ENCODE data around the gene CALD1. TPM values are rescaled to one million over a fixed set of nuclear protein-coding genes. Genes with fewer than 3 reads are reported as not detected.

The CALD1 gene
- total RNA-seq, 1 experiment from 2014 or later, result 147 TPM

DNA sequence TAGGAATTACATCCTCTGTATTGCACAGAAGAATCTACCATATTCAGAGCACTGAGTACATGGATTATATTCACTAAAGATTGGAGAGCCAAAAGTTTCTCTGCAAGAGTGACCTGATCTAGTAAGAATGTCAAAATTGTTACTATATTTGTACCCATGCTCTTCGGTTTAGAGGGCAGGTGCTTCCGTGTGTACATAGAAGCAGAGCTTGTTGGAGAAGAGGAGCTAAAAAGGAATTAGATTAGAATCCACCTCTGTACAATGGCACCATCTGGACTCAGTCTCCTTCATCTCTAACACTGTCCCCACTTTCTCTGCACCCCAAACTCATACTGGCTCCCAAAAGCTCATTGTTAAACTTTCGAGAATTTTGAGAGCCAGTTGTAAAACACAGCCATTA is 8.3 kb downstream of the CALD1 start (continued):
- TF ChIP-seq, protein P1, sequence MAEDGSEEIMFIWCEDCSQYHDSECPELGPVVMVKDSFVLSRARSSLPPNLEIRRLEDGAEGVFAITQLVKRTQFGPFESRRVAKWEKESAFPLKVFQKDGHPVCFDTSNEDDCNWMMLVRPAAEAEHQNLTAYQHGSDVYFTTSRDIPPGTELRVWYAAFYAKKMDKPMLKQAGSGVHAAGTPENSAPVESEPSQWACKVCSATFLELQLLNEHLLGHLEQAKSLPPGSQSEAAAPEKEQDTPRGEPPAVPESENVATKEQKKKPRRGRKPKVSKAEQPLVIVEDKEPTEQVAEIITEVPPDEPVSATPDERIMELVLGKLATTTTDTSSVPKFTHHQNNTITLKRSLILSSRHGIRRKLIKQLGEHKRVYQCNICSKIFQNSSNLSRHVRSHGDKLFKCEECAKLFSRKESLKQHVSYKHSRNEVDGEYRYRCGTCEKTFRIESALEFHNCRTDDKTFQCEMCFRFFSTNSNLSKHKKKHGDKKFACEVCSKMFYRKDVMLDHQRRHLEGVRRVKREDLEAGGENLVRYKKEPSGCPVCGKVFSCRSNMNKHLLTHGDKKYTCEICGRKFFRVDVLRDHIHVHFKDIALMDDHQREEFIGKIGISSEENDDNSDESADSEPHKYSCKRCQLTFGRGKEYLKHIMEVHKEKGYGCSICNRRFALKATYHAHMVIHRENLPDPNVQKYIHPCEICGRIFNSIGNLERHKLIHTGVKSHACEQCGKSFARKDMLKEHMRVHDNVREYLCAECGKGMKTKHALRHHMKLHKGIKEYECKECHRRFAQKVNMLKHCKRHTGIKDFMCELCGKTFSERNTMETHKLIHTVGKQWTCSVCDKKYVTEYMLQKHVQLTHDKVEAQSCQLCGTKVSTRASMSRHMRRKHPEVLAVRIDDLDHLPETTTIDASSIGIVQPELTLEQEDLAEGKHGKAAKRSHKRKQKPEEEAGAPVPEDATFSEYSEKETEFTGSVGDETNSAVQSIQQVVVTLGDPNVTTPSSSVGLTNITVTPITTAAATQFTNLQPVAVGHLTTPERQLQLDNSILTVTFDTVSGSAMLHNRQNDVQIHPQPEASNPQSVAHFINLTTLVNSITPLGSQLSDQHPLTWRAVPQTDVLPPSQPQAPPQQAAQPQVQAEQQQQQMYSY (CRISPR knock-in tag; IDR thresholded peaks at IDR 0.05), result no peak
- TF ChIP-seq, protein P2, sequence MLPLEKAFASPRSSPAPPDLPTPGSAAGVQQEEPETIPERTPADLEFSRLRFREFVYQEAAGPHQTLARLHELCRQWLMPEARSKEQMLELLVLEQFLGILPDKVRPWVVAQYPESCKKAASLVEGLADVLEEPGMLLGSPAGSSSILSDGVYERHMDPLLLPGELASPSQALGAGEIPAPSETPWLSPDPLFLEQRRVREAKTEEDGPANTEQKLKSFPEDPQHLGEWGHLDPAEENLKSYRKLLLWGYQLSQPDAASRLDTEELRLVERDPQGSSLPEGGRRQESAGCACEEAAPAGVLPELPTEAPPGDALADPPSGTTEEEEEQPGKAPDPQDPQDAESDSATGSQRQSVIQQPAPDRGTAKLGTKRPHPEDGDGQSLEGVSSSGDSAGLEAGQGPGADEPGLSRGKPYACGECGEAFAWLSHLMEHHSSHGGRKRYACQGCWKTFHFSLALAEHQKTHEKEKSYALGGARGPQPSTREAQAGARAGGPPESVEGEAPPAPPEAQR (CRISPR knock-in tag; IDR thresholded peaks at IDR 0.05), result no peak
- no peak for TF ChIP-seq FOXJ3 (CRISPR knock-in tag; IDR thresholded peaks at IDR 0.05; ENCODE audit: borderline replicate concordance)
- TF ChIP-seq, protein P3, sequence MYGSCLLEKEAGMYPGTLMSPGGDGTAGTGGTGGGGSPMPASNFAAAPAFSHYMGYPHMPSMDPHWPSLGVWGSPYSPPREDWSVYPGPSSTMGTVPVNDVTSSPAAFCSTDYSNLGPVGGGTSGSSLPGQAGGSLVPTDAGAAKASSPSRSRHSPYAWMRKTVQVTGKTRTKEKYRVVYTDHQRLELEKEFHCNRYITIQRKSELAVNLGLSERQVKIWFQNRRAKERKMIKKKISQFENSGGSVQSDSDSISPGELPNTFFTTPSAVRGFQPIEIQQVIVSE (CRISPR knock-in tag; IDR thresholded peaks at IDR 0.05; ENCODE audit: borderline replicate concordance), result no peak

DNA sequence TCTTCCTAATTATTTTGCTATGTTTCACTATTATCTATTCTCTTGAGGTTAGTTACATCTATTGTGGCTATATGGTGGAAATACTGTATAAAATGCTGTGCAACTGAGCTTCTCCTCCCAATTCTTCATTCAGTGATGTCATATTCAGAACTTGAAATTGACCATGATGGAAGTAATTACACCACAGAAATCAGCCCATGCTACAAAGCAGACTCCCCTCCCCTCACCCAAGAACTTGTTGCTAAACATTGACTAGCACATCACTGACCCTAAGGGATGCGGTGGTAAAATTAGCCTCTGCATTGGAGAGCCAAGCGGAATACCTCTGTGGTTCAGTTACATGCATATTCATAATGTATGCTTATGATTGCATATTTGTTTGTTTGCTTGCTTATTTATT is 8.8 kb downstream of the CALD1 start:
- Mint-ChIP-seq H3K9me3 (peaks cover 11% of the 10 kb centered on the region), H3K36me3 (peaks cover 12% of the 10 kb centered on the region)

More for the DNA sequence above, 8.8 kb downstream of the CALD1 start:
- H3K27me3 Mint-ChIP-seq (ENCODE audit: low read depth), result no peaks in the 10 kb centered on the region
- ATAC-seq, result no peak
- no peak for TF ChIP-seq SMAD3 (CRISPR knock-in tag; IDR thresholded peaks at IDR 0.05; ENCODE audit: borderline replicate concordance)
- no peak for TF ChIP-seq TP53 (CRISPR knock-in tag; IDR thresholded peaks at IDR 0.05)
- TF ChIP-seq IRF2 (CRISPR knock-in tag; IDR thresholded peaks at IDR 0.05; ENCODE audit: borderline replicate concordance, low read depth), result no peak
- TF ChIP-seq, protein P4, sequence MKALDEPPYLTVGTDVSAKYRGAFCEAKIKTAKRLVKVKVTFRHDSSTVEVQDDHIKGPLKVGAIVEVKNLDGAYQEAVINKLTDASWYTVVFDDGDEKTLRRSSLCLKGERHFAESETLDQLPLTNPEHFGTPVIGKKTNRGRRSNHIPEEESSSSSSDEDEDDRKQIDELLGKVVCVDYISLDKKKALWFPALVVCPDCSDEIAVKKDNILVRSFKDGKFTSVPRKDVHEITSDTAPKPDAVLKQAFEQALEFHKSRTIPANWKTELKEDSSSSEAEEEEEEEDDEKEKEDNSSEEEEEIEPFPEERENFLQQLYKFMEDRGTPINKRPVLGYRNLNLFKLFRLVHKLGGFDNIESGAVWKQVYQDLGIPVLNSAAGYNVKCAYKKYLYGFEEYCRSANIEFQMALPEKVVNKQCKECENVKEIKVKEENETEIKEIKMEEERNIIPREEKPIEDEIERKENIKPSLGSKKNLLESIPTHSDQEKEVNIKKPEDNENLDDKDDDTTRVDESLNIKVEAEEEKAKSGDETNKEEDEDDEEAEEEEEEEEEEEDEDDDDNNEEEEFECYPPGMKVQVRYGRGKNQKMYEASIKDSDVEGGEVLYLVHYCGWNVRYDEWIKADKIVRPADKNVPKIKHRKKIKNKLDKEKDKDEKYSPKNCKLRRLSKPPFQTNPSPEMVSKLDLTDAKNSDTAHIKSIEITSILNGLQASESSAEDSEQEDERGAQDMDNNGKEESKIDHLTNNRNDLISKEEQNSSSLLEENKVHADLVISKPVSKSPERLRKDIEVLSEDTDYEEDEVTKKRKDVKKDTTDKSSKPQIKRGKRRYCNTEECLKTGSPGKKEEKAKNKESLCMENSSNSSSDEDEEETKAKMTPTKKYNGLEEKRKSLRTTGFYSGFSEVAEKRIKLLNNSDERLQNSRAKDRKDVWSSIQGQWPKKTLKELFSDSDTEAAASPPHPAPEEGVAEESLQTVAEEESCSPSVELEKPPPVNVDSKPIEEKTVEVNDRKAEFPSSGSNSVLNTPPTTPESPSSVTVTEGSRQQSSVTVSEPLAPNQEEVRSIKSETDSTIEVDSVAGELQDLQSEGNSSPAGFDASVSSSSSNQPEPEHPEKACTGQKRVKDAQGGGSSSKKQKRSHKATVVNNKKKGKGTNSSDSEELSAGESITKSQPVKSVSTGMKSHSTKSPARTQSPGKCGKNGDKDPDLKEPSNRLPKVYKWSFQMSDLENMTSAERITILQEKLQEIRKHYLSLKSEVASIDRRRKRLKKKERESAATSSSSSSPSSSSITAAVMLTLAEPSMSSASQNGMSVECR (CRISPR knock-in tag; IDR thresholded peaks at IDR 0.05; ENCODE audit: borderline replicate concordance), result no peak
- TF ChIP-seq ZNF317 (CRISPR knock-in tag; IDR thresholded peaks at IDR 0.05; ENCODE audit: borderline replicate concordance, low read depth), result no peak
- no peak for TF ChIP-seq RORB (CRISPR knock-in tag; IDR thresholded peaks at IDR 0.05)
- no peak for TF ChIP-seq ZNF263 (CRISPR knock-in tag; IDR thresholded peaks at IDR 0.05; ENCODE audit: low read depth)
- TF ChIP-seq, protein P5, sequence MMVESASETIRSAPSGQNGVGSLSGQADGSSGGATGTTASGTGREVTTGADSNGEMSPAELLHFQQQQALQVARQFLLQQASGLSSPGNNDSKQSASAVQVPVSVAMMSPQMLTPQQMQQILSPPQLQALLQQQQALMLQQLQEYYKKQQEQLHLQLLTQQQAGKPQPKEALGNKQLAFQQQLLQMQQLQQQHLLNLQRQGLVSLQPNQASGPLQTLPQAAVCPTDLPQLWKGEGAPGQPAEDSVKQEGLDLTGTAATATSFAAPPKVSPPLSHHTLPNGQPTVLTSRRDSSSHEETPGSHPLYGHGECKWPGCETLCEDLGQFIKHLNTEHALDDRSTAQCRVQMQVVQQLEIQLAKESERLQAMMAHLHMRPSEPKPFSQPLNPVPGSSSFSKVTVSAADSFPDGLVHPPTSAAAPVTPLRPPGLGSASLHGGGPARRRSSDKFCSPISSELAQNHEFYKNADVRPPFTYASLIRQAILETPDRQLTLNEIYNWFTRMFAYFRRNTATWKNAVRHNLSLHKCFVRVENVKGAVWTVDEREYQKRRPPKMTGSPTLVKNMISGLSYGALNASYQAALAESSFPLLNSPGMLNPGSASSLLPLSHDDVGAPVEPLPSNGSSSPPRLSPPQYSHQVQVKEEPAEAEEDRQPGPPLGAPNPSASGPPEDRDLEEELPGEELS (CRISPR knock-in tag; IDR thresholded peaks at IDR 0.05), result no peak
- TF ChIP-seq JAZF1 (CRISPR knock-in tag; IDR thresholded peaks at IDR 0.05), result no peak
- no peak for TF ChIP-seq NR3C1 (CRISPR knock-in tag; conservative IDR thresholded peaks at IDR 0.05; ENCODE audit: low read depth)
- no peak for TF ChIP-seq HMGA2 (CRISPR knock-in tag; IDR thresholded peaks at IDR 0.05)
- no peak for TF ChIP-seq SMAD4 (CRISPR knock-in tag; IDR thresholded peaks at IDR 0.05)
- TF ChIP-seq, protein P6, sequence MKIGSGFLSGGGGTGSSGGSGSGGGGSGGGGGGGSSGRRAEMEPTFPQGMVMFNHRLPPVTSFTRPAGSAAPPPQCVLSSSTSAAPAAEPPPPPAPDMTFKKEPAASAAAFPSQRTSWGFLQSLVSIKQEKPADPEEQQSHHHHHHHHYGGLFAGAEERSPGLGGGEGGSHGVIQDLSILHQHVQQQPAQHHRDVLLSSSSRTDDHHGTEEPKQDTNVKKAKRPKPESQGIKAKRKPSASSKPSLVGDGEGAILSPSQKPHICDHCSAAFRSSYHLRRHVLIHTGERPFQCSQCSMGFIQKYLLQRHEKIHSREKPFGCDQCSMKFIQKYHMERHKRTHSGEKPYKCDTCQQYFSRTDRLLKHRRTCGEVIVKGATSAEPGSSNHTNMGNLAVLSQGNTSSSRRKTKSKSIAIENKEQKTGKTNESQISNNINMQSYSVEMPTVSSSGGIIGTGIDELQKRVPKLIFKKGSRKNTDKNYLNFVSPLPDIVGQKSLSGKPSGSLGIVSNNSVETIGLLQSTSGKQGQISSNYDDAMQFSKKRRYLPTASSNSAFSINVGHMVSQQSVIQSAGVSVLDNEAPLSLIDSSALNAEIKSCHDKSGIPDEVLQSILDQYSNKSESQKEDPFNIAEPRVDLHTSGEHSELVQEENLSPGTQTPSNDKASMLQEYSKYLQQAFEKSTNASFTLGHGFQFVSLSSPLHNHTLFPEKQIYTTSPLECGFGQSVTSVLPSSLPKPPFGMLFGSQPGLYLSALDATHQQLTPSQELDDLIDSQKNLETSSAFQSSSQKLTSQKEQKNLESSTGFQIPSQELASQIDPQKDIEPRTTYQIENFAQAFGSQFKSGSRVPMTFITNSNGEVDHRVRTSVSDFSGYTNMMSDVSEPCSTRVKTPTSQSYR (CRISPR knock-in tag; IDR thresholded peaks at IDR 0.05), result no peak
- DNase-seq (ENCODE audit: low spot score), result no peak
- H3K4me3 Mint-ChIP-seq, result no peak overlapping the region
- H3K27ac Mint-ChIP-seq, result no peak overlapping the region
- ChIA-PET CTCF (no interaction called here), POLR2A (no interaction called here)
- H3K4me1 Mint-ChIP-seq, result peaks cover 40% of the 10 kb centered on the region

Measured in WTC11 (cell line).